ENCODE measurements around the gene PDE7B.

DNA sequence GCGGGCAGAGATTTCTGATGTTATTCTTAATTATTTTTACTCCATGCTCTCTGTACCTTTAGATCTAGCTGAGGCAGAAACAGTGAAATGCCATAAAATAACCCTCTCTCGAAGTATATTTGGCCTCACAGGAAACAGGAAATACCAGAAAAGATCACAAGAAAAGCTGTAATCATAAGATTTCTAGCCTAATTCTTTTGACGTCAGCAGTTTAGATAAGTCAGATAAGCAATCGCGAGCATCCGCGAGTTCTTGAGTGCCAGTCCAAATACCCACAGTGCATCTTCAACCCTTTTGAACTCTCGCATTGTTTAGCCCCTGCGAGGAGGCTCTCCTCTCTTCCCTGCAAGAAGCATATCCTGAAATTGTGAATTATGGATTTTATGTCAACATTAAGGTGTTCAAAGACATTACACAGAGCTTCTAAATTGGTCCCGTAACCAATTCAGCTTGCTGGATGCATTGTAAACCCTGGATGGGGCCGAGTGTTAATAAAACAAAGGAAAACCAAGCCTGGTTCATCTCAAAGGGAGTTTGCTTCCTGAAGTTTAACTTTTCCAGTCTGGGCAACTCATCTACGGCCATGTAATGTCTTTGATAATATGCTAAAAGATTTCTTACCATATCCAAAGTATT, 199.8 kb downstream of the PDE7B start:
- TF ChIP-seq, protein P1, sequence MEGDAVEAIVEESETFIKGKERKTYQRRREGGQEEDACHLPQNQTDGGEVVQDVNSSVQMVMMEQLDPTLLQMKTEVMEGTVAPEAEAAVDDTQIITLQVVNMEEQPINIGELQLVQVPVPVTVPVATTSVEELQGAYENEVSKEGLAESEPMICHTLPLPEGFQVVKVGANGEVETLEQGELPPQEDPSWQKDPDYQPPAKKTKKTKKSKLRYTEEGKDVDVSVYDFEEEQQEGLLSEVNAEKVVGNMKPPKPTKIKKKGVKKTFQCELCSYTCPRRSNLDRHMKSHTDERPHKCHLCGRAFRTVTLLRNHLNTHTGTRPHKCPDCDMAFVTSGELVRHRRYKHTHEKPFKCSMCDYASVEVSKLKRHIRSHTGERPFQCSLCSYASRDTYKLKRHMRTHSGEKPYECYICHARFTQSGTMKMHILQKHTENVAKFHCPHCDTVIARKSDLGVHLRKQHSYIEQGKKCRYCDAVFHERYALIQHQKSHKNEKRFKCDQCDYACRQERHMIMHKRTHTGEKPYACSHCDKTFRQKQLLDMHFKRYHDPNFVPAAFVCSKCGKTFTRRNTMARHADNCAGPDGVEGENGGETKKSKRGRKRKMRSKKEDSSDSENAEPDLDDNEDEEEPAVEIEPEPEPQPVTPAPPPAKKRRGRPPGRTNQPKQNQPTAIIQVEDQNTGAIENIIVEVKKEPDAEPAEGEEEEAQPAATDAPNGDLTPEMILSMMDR (IDR thresholded peaks at IDR 0.05; ENCODE audit: insufficient read depth, low read length): no peak
- no peak for TF ChIP-seq POLR2AphosphoS5 (IDR thresholded peaks at IDR 0.05; ENCODE audit: low read depth)
- TF ChIP-seq, protein P2, sequence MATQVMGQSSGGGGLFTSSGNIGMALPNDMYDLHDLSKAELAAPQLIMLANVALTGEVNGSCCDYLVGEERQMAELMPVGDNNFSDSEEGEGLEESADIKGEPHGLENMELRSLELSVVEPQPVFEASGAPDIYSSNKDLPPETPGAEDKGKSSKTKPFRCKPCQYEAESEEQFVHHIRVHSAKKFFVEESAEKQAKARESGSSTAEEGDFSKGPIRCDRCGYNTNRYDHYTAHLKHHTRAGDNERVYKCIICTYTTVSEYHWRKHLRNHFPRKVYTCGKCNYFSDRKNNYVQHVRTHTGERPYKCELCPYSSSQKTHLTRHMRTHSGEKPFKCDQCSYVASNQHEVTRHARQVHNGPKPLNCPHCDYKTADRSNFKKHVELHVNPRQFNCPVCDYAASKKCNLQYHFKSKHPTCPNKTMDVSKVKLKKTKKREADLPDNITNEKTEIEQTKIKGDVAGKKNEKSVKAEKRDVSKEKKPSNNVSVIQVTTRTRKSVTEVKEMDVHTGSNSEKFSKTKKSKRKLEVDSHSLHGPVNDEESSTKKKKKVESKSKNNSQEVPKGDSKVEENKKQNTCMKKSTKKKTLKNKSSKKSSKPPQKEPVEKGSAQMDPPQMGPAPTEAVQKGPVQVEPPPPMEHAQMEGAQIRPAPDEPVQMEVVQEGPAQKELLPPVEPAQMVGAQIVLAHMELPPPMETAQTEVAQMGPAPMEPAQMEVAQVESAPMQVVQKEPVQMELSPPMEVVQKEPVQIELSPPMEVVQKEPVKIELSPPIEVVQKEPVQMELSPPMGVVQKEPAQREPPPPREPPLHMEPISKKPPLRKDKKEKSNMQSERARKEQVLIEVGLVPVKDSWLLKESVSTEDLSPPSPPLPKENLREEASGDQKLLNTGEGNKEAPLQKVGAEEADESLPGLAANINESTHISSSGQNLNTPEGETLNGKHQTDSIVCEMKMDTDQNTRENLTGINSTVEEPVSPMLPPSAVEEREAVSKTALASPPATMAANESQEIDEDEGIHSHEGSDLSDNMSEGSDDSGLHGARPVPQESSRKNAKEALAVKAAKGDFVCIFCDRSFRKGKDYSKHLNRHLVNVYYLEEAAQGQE (IDR thresholded peaks at IDR 0.05; ENCODE audit: insufficient replicate concordance, low read depth): no peak
- no peak for TF ChIP-seq GABPA (IDR thresholded peaks at IDR 0.05; ENCODE audit: low read depth)
